Erythroblast (primary cell): ENCODE measurements around the gene NFATC1.

Experiments used
- GATA1 ChIP-seq: IDR thresholded peaks from 2 replicates; pipeline ENCODE4 v1.6.1; 2011; ENCODE audit warnings: low read depth, mild to moderate bottlenecking, control low read depth, low read length, moderate library complexity
- POLR2A ChIP-seq: IDR thresholded peaks from 2 replicates; pipeline ENCODE4 v1.6.1; 2011; ENCODE audit warnings: mild to moderate bottlenecking, low read length

DNA sequence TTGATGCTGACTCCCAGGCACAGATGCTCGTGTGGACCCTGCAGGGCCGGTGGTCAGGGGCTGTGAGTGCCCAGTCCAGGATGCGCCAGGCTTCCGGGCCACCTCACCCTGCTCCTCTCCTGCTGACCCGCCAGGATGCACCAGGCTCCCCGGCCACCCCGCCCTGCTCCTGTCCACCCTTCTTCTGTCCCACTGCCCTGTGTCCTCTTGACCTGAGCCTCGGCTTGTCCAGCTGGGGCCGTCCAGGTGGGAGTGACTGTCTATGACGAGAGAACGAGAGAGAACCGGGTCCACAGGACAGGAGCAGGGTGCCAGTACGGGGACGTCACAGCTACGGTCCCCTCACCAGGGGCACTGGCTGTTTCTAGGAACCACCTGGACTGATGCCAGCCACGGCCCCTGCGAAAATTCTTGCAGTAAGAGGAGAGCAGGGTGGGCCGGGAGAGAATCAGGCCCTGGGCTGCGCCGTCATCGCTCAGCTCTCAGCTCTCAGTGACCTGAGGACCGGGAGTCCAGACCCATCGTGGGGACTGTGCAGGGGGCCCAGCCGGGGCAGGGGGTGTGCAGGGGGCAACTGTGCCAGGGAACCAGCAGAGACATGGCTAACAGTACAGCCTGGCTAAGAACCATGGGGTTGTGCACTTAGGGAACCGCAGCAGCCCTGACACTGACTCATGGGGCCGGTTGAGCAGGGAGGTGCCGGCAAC, 12.9 kb upstream of the NFATC1 start:
- TF ChIP-seq POLR2A (no peak), GATA1 (no peak)
